GM18499 (cell line): Measurements from ENCODE around the gene N4BP2.

ENCODE experiments used
- ATAC-seq: cut with Tn5 transposase; IDR thresholded peaks from one replicate; pipeline ENCODE4 v1.9.1; 2021; ENCODE audit warnings: moderate number of reproducible peaks; ENCODE audit not compliant: insufficient read depth, unreplicated experiment

N4BP2 gene

GRCh38 chr4:40149960-40150385, 93.3 kb downstream of the N4BP2 start:
- no peak for ATAC-seq

DNA sequence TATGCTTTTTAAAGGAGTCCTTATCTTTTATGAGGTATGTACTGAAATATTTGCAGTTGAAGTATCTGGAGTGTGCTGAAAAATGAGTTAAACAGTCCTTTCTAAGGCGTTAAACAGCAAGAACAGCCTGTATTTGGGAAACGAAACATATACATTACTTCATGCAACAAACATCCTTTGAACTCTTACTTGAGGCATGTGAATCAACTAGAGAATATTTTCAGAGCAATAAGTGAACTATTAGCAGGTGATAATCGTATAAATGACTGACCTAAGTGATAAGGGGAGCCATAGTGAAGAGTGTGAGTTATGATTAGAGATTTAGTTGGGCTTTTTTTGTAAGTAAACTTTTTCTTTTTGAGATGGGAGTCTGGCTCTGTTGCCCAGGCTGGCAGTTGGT, 94.3 kb downstream of the N4BP2 start:
- no peak for ATAC-seq

DNA sequence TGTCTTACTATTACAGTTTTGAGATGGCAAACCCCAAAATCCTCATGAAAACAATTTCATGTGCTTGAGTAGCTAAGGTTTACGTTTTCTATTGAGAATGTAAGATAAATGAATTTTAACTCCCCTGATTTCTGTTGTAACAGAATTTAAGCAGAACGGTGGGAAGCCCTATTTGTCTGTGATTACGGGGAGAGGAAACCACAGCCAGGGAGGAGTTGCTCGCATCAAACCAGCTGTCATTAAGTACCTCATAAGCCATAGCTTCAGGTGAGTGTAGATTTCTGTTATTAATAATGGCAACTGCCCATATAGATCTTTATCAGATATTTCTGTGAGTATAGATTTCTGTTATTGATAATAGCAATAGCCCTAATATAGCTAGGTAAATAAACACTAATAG, 96.0 kb downstream of the N4BP2 start:
- ATAC-seq: no peak

- ATAC-seq: no peak
Observed at GRCh38 chr4:40157436-40157835, 100.8 kb downstream of the N4BP2 start.

- no peak for ATAC-seq
Observed at GRCh38 chr4:40160258-40160657, 103.6 kb downstream of the N4BP2 start.

- ATAC-seq: no peak
Observed at GRCh38 chr4:40164459-40164858, 107.8 kb downstream of the N4BP2 start.

DNA sequence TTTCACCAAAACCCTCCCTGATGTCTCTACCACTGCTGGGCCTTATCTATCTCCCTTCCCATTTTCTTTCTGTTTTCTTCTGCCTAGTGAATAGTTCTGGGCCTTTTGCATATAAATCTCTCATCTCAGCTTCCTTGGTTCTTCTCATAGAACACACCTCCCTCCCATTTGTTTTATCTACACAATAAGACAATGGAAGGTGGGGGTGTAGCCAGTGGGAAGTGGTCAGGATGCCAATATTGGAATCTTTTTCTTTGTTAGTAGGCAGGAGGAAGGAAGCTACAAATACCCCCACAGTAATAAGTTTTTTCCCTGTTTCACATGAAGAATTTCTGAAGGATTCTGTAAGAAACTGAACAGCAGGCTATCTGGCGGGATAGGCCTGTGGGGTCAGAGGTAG, 109.3 kb downstream of the N4BP2 start:
- ATAC-seq: no peak

DNA sequence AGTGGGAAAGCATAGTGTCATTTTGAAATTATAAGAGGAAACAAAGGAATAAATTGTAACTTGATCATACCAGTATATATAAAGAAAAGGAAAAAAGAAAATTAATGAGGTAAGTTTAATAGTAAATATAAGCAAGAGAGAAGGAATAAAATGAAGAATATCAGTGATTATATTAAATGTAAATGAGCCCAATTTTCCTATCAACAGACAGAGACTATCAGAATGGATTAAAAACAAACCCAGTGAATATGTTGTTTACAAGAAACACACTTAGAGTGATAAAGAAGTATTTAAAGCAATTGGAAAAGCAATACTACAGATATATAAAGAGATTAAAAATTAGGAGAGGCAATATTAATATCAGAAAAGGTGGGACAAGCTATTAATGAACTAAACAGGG, 111.4 kb downstream of the N4BP2 start:
- ATAC-seq: no peak

DNA sequence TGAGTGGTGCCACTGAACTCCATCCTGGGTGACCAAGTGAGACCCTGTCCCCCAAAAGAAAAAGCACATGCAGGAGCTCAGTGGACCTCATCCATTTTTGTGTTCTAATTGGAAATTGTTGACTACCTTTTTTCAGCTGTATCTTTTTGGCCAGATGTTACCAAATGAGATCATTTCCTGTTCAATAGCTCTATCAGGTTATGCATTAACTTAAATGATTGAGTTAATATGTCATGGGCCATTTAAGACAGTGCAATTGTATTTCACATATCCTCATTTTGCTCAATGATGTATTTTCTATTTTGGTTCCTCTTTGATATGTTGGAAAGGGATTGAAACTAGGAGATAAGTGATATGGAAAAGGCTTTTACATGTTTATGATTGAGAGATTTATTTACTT, 113.9 kb downstream of the N4BP2 start:
- no peak for ATAC-seq

DNA sequence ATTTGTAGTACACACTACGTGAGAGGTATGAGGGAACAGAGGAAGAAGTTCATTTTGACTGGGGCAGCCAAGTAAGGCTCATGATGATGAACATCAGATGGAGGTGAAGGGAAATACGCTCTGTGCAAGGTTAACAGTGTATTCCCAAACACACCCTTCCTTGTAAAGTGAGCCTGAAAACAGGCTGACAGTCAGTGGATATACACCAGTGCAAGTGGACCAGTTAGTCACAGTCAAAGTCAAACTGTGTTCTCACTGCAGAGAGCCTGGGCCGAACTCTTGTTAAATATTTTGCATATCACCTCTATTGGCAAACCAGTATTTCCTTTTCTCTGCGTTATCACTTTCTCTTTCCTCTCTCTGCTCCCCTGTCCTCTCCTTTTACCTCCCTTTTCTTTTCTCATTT, 116.8 kb downstream of the N4BP2 start:
- no peak for ATAC-seq

DNA sequence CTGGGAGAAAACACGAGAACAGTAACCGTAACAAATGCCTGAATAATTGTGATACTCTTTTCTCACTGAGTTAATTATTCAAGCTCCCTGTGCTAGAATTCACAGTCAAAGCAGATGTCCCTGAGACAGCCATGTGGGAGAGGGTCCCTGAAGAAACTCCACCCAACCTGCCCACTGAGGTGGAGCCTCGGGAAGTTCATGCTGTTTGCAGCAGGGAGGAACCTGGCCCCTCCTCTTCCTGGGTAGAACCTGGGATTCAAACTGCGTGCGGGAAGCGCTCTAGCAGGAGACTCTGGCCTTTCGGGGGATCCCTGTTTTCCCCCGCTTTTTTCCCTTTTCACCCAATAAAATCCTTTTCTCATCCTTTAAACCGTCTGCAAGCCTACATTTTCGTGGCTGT, 120.0 kb downstream of the N4BP2 start:
- ATAC-seq: no peak

DNA sequence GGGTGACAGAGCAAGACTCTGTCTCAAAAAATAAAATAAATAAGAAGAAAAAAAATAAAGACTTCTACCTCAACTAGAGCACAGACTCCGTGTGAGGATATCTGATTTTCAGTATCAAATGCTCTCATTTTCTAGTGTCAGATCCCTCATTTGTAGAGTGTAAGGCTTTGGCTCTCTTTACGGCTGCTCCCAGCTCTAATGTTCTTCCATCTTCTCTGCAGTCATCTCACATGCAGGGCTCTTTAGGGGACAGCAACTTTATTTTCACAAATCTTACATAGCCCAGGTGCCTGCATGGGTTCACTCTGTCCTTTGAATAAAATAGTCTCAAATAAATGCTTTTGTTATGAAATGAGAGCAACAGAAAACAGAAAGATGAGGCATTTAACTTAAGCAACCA, 120.9 kb downstream of the N4BP2 start:
- no peak for ATAC-seq

GRCh38 chr4:40178672-40179071, 122.0 kb downstream of the N4BP2 start:
- ATAC-seq: no peak

- ATAC-seq: no peak
Observed at GRCh38 chr4:40179360-40179759, 122.7 kb downstream of the N4BP2 start.

DNA sequence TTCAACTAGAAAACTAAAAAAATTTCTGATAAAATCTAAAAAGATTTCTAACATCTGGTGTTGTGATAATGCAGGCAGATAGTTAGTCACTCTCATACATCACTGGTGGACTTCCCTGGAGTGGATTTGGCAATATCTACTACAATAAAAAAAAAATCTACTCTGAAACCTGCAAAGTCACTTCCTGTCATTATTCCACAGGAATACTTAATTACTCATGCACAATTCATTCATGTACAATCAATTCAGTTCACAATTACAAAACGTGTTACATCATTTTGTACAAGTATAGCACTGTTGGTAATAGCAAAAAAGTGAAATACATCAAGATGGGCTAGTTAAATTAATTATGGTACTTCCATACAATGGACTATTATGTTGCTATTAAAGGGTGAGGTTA, 123.7 kb downstream of the N4BP2 start:
- ATAC-seq: no peak

GRCh38 chr4:40182001-40182400, 125.4 kb downstream of the N4BP2 start:
- no peak for ATAC-seq

GRCh38 chr4:40182954-40183353, 126.3 kb downstream of the N4BP2 start:
- no peak for ATAC-seq

DNA sequence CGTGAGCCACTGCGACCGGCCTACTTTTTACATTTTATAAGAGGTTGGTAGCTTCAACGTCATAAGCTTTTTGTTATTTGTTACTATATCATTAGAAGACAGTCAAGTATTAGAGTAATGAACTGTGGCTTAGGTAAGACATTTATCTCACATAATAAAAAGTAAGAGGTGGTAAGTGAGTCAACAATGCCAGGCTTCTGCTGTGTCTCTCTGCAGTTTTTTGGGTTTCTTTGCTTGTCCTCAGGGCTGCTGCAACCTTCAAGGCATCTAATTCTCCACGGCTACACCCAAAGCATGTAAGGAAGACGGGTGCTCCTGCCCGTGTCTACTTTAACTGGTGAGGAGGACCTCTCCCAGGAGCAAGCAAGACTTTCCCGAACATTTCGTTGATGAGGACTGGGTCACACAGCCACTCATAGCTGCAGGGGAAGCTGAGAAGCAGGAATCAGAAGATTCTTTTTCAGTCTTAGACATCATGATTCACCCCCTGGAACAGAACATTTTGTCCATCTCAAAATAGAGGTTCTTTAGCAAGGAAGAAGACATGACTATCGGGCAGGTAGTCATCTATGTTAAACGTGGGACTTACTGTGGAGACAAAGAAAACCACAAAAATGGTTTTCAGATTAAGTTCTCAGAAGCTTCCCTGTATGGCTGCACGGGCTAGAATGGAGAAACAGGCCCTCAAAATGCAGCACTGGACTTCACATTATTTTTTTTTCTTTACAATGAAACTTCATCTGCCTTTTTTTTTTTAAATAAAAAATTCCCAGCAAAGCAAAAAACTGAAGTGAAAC, 127.2 kb downstream of the N4BP2 start:
- ATAC-seq: no peak

DNA sequence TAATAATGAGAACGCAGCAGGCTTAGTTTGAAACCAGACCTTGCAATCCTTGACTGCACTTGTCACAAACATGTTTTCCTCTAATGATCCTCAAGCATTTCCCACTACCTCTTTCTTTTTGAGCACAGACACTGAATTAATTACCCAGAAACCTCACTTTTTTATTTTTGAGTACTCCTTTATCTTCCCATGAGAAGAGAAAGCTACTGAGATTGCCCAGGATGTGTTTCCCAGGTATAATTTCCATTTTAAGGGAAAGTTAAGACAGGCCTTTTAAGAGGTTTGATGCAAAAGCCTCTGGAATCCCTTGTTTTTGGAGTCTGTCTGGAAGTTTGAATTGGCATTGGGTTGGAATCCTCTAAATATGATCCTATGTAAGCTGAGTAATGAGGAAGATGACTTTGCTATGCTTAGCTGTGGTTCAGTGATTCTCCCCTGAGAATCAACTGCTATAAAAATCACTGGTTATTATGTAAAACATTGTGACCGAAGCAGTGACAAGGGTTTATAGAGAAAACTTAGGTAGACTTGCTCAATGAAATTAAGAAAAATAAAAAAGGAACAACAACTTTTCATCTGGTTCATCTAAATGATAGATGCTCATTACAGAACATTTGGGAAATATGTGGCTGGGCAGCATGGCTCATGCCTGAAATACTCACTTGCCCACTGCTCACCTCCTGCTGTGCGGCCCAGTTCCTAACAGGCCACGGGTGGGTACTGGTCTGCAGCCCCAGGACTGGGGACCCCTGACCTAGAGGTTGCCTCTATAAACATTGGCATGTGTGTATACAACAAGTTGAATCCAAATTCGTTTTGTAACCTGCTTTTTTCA, 129.4 kb downstream of the N4BP2 start:
- ATAC-seq: no peak

- no peak for ATAC-seq
Observed at GRCh38 chr4:40186665-40187014, 130.0 kb downstream of the N4BP2 start.

- ATAC-seq: no peak
Observed at GRCh38 chr4:40187386-40187906, 130.8 kb downstream of the N4BP2 start.
